Measurements from ENCODE around the gene TRAPPC11. TPM values are rescaled to one million over a fixed set of nuclear protein-coding genes. Genes with fewer than 3 reads are reported as not detected.

TRAPPC11 gene
- total and polyA plus RNA-seq, 4 donors = 7.6 to 27.9 (median 14.9) TPM

DNA sequence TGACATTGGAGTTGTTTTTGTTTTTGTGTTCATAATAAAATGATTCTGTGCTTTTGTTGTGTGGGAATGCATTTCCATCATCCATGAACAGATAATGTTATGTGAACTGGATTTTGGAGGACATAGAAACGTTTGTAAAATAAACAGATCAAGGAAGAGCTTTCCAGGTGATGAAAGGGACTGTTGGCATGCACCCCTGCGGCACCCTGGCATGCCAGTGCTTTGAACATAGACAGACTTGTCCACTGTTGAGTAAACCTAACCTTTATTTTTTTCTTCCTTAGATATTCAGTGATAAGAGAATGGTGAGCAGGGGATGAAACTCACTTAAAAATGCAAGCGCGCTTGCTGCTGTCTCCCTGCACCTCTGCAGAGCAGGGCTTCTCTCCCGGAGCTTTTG is 59.8 kb downstream of the TRAPPC11 start:
- Histone ChIP-seq H3K4me1 (ENCODE audit: control insufficient read depth in 4 of 4, insufficient read depth in 4 of 4, low read length in 3 of 4) (peaks cover 0 to 14% (median 6%) of the 10 kb centered on the region in 4 donors), H3K9me3 (ENCODE audit: control insufficient read depth in 4 of 4, low read length in 3 of 4) (no peaks in the 10 kb centered on the region), H3K27ac (ENCODE audit: low read depth in 1 of 2, low read length in 2 of 2) (no peak overlapping the region), H3K9ac (ENCODE audit: low read depth in 1 of 2, low read length in 2 of 2) (no peak overlapping the region), H3K4me3 (ENCODE audit: low read depth in 1 of 3, low read length in 3 of 3) (no peak overlapping the region), H3K36me3 (ENCODE audit: control insufficient read depth in 4 of 4, insufficient read depth in 3 of 4, low read depth in 1 of 4, low read length in 3 of 4) (peaks cover 0 to 5% (median 5%) of the 10 kb centered on the region in 4 donors), H3K27me3 (ENCODE audit: control insufficient read depth in 4 of 4, insufficient read depth in 4 of 4, low read length in 3 of 4) (no peaks in the 10 kb centered on the region)
- no peak for TF ChIP-seq GABPA (IDR thresholded peaks at IDR 0.05 in 1 of 2, conservative IDR thresholded peaks at IDR 0.05 in 1 of 2)
- TF ChIP-seq HNF4A (conservative IDR thresholded peaks at IDR 0.05) = peak; percentile 23 to 45
- TF ChIP-seq RXRA (IDR thresholded peaks at IDR 0.05) = peak in 1 of 2 donors; percentile 37
- 52% methylated on average over 5 of the region's 5 CpGs for WGBS
- DNase-seq (ENCODE audit: low spot score) = no peak

GRCh38 chr4:183721207-183722081 is 62.4 kb downstream of the TRAPPC11 start:
- H3K4me3 ChIP-seq (ENCODE audit: low read depth in 1 of 3, low read length in 3 of 3) = peak overlapping the region; percentile 5 to 15 (median 11)
- no peaks in the 10 kb centered on the region for H3K9me3 ChIP-seq (ENCODE audit: control insufficient read depth in 4 of 4, low read length in 3 of 4)
- no peak overlapping the region for H3K9ac ChIP-seq (ENCODE audit: low read depth in 1 of 2, low read length in 2 of 2)
- H3K27me3 ChIP-seq (ENCODE audit: control insufficient read depth in 4 of 4, insufficient read depth in 4 of 4, low read length in 3 of 4) = no peaks in the 10 kb centered on the region
- TF ChIP-seq YY1 (IDR thresholded peaks at IDR 0.05) = peak; percentile 32
- TF ChIP-seq JUND (IDR thresholded peaks at IDR 0.05) = peak in 1 of 2 donors; percentile 30
- TF ChIP-seq TAF1 (conservative IDR thresholded peaks at IDR 0.05) = no peak
- TF ChIP-seq FOXA1 (IDR thresholded peaks at IDR 0.05) = peak; percentile 41
- no peak for TF ChIP-seq ZBTB33 (IDR thresholded peaks at IDR 0.05)
- TF ChIP-seq EGR1 (IDR thresholded peaks at IDR 0.05; ENCODE audit: low read depth in 2 of 2) = no peak
- TF ChIP-seq REST (IDR thresholded peaks at IDR 0.05) = peak; percentile 42
- peak; percentile 91 for TF ChIP-seq NR2F2 (IDR thresholded peaks at IDR 0.05)
- TF ChIP-seq HNF4G (IDR thresholded peaks at IDR 0.05) = peak; percentile 78
- no peak for TF ChIP-seq ATF3 (IDR thresholded peaks at IDR 0.05)
- TF ChIP-seq SP1 (IDR thresholded peaks at IDR 0.05) = peak; percentile 96
- TF ChIP-seq GABPA (IDR thresholded peaks at IDR 0.05 in 1 of 2, conservative IDR thresholded peaks at IDR 0.05 in 1 of 2) = no peak
- TF ChIP-seq FOXA2 (IDR thresholded peaks at IDR 0.05) = no peak
- peak; percentile 96 to 97 for TF ChIP-seq HNF4A (conservative IDR thresholded peaks at IDR 0.05)
- TF ChIP-seq RXRA (IDR thresholded peaks at IDR 0.05) = peak; percentile 73 to 75
- TF ChIP-seq CTCF (IDR thresholded peaks at IDR 0.05; ENCODE audit: low read depth, low read length, missing input control) = peak; percentile 61
- TF ChIP-seq, protein P1, sequence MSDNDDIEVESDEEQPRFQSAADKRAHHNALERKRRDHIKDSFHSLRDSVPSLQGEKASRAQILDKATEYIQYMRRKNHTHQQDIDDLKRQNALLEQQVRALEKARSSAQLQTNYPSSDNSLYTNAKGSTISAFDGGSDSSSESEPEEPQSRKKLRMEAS (IDR thresholded peaks at IDR 0.05) = peak; percentile 50
- TF ChIP-seq RAD21 (IDR thresholded peaks at IDR 0.05) = peak; percentile 58 to 65
- peak overlapping the region; percentile 48 to 50 for H3K27ac ChIP-seq (ENCODE audit: low read depth in 1 of 2, low read length in 2 of 2)
- peaks cover 0 to 14% (median 6%) of the 10 kb centered on the region in 4 donors for H3K4me1 ChIP-seq (ENCODE audit: control insufficient read depth in 4 of 4, insufficient read depth in 4 of 4, low read length in 3 of 4)
- H3K36me3 ChIP-seq (ENCODE audit: control insufficient read depth in 4 of 4, insufficient read depth in 3 of 4, low read depth in 1 of 4, low read length in 3 of 4) = no peaks in the 10 kb centered on the region
- peak; percentile 80 for DNase-seq (ENCODE audit: low spot score)
- WGBS = 27% methylated on average over 38 of the region's 38 CpGs

All from liver (tissue), 9 donors.